Endometrial microvascular endothelial cells (primary cell): ENCODE data around the gene ASNSD1. TPM values are rescaled to one million over a fixed set of nuclear protein-coding genes. Genes with fewer than 3 reads are reported as not detected.

Experiments used
- in situ Hi-C: cut with HindIII; loops from 2 replicates; pipeline ENCODE4 v1.10.0; 2017; ENCODE audit warnings: low sequenced_read_pairs, low pct_unique_long_range_greater_than_20kb; ENCODE audit errors: inconsistent ontology term
- total RNA-seq: library from RNA; depleted of rRNA; stranded (reverse); fragments of >200 nt; gene quantifications from one replicate; pipeline ENCODE4 v1.2.3, GENCODE V29; 2015; ENCODE audit errors: inconsistent ontology term

The ASNSD1 gene
- 62.3 TPM for total RNA-seq

GRCh38 chr2:189661148-189661956 is at the start of gene ASNSD1:
Gene ASNSD1, plus strand, starts transcription at chr2:189661459. Its CDS starts 4,674 bp downstream, at chr2:189666133.
- in situ Hi-C loops: no loop called here

GRCh38 chr2:189613077-189613636 is 48.1 kb upstream of the ASNSD1 start:
- in situ Hi-C loops: no loop called here

GRCh38 chr2:189613650-189614420 is 47.4 kb upstream of the ASNSD1 start:
- in situ Hi-C loops: no loop called here

- in situ Hi-C loops: no loop called here
Measured at GRCh38 chr2:189614585-189614984, 46.7 kb upstream of the ASNSD1 start.

- in situ Hi-C loops: no loop called here
Measured at GRCh38 chr2:189618197-189618596, 43.1 kb upstream of the ASNSD1 start.

- in situ Hi-C loops: no loop called here
Measured at GRCh38 chr2:189621781-189622180, 39.5 kb upstream of the ASNSD1 start.

GRCh38 chr2:189623049-189623448 is 38.2 kb upstream of the ASNSD1 start:
- in situ Hi-C loops: no loop called here

GRCh38 chr2:189624648-189625355 is 36.5 kb upstream of the ASNSD1 start:
- in situ Hi-C loops: loop anchor here (25.0 kb wide), 1 partner anchor 163 kb away; no protein-coding TSS in a partner anchor

- in situ Hi-C loops: loop anchor here (25.0 kb wide), 1 partner anchor 163 kb away; no protein-coding TSS in a partner anchor
Measured at GRCh38 chr2:189625636-189626035, 35.6 kb upstream of the ASNSD1 start.

GRCh38 chr2:189627789-189628188 is 33.5 kb upstream of the ASNSD1 start:
- in situ Hi-C loops: loop anchor here (25.0 kb wide), 1 partner anchor 165 kb away; no protein-coding TSS in a partner anchor

- in situ Hi-C loops: loop anchor here (25.0 kb wide), 1 partner anchor 167 kb away; no protein-coding TSS in a partner anchor
Measured at GRCh38 chr2:189628817-189629530, 32.3 kb upstream of the ASNSD1 start.

- in situ Hi-C loops: loop anchor here (25.0 kb wide), 1 partner anchor 167 kb away; no protein-coding TSS in a partner anchor
Measured at GRCh38 chr2:189629531-189630453, 31.5 kb upstream of the ASNSD1 start.

- in situ Hi-C loops: loop anchor here (25.0 kb wide), 1 partner anchor 170 kb away; no protein-coding TSS in a partner anchor
Measured at GRCh38 chr2:189631849-189632248, 29.4 kb upstream of the ASNSD1 start.

- in situ Hi-C loops: loop anchor here (25.0 kb wide), 1 partner anchor 171 kb away; no protein-coding TSS in a partner anchor
Measured at GRCh38 chr2:189633392-189633811, 27.9 kb upstream of the ASNSD1 start.

GRCh38 chr2:189635353-189635752 is 25.9 kb upstream of the ASNSD1 start:
- in situ Hi-C loops: loop anchor here (25.0 kb wide), 1 partner anchor 173 kb away; no protein-coding TSS in a partner anchor

GRCh38 chr2:189638301-189639006 is 22.8 kb upstream of the ASNSD1 start:
- in situ Hi-C loops: loop anchor here (25.0 kb wide), 1 partner anchor 176 kb away; no protein-coding TSS in a partner anchor
